DMS153 (cell line): Measurements from ENCODE around the gene ATP1A2.

Experiments used
- DNase-seq: peaks from one replicate; lab custom pipeline; 2025; lab: John Stamatoyannopoulos, UW

Gene ATP1A2

DNA sequence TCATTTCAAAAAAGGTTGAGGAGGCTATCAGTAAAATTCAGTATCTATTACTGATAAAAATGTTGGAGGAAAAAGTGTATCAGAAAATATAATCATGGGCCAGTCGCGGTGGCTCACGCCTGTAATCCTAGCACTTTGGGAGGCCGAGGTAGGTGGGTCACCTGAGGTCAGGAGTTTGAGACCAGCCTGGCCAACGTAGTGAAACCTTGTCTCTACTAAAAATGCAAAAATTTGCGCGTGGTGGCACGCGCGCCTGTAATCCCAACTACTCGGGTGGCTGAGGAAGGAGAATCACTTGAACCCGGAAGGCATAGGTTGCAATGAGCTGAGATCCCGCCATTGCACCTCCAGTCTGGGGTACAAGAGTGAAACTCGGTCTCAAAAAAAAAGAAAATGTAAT is 30.5 kb downstream of the ATP1A2 start:
- DNase-seq, result no peak

DNA sequence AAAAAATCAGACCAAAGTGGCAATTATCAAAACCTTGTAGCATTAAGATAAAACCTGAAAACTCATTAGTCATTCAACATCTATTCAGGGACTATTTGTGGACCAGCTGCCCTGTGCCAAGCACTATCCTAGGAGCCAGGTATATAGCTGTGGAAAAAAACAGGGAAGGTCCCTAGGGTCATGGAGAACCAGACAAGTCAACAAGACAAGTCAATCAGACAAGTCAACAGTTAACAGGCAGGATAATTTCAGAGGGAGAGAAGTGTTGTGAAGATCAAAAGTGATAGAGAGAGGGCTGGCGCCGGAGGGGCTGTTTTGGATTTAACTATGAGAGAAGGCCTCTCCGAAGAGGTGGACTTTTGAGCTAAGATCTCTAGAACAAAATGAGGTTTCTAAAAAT is 32.6 kb downstream of the ATP1A2 start:
- DNase-seq, result no peak

DNA sequence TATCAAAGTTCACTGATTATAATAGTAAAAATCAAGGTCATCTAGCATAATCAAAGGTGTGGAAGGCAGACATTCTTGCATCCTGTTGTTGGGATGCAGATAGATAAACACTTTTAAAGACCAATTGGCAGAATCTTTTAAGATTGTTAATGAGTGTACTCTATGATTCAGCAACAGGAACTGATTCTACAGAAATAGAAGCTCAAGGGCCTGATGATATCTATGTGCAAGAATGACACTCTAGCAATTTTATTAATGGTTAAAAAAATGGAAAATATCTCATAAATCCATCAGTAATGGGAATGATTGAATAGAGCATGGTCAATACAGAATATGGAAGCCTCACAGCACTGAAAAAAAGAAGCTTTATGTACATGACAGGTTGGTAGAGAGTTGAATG is 33.7 kb downstream of the ATP1A2 start:
- no peak for DNase-seq

DNA sequence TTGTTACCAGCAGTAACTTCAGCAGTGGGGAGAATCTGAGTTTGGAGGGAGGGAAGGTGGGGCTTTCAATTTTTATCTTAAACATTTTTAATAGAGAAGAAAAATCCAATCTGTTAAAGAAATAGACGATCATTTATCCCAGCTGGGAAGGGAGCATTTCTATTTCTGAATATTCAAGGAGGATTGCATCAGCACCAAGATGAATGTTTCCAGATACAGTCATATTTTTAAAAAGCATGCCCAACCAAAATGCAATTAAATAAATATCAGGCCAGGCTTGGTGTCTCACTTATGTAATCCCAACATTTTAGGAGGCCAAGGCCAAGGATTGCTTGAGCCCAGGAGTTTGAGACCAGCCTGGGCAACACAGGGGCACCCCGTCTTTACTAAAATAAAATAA is 34.2 kb downstream of the ATP1A2 start:
- DNase-seq, result no peak

DNA sequence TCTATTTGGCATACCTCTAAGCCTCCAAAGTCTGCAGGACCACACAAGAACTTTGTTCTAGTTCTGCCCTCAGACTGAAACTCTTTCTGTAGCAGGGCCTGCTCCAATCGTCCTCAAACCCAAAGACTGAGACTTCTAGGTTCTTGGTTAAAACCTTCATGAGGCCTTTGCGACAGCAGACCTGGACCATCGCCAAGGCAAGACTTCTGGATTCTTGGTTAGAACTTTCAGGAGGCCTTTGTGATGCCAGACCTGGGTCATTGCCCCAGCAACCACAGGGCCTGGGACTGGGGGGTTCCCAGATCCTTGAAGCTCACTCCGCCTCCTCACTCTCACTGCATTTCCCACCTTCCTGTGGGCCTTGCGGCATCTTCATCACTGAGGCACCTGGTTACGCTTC is 35.7 kb downstream of the ATP1A2 start, which contains the start of gene ATP1A4:
Gene ATP1A4, plus strand, starts transcription at position 301 of the 400 bp plus-strand sequence. CDS start 438 bp downstream, outside the sequence.
- DNase-seq, result no peak

DNA sequence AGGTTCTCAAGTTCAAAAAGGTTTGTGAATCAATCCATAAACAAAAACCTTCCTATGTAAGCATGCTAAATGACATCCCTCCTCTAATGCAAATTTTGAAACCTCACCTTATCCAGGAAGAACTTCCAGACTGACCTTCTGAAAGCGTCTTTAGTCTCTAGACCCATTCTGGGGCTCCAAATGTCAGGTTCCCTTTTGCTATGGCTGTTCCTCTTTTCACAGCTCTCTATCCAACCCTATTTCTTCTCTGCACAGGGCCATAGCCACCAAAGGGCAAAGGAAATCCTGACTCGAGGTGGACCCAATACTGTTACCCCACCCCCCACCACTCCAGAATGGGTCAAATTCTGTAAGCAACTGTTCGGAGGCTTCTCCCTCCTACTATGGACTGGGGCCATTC is 39.2 kb downstream of the ATP1A2 start:
- DNase-seq, result no peak

DNA sequence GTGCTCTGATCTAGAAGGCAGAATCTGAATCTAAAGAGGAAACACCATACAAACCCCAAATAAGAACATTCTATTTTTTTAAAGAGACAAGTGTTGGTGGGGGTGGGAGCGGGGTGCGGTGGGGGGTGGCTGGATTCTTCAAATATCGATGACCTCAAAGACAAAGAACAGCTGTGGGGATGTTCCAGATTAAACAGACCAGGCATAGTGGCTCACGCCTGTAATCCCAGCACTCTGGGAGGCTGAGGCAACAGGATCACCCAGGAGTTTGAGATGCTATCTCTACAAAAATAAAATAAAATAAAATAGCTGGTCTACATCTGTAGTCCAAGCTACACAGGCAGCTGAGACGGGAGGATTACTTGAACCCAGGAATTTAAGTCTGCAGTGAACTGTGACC is 40.8 kb downstream of the ATP1A2 start:
- no peak for DNase-seq

DNA sequence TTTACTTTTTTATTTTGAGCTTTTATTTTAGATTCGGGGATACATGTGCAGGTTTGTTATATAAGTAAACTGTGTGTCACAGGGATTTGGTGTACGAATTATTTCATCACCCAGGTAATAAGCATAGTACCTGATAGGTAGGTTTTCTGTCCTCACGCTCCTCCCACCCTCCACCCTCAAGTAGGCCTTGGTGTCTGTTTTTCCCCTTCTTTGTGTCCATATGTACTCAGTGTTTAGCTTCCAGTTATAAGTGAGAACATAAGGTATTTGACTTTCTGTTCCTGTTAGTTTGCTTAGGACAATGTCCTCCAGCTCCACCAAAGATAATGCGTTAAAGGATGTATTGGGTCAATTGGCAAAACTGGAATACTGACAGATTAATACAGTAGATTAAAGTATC is 41.6 kb downstream of the ATP1A2 start:
- DNase-seq, result no peak

DNA sequence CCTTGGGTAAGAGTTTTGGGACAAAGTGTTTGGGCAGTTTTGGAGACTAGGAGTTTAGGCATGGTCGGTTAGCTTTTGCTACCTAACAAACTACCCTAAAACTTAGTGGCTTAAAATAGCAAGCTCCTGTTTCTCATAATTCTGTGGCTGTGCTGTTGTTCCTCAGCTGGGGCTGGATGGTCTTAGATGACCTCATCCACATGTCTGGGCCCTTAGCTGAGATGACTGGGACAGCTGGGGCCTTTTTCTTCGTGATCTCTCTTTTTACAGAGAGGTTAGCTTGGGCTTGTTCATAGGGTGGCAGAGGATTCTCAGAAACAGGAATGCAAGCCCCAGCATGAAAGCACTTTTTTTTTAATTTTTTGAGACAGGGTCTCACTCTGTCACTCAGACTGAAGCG is 42.5 kb downstream of the ATP1A2 start:
- no peak for DNase-seq

DNA sequence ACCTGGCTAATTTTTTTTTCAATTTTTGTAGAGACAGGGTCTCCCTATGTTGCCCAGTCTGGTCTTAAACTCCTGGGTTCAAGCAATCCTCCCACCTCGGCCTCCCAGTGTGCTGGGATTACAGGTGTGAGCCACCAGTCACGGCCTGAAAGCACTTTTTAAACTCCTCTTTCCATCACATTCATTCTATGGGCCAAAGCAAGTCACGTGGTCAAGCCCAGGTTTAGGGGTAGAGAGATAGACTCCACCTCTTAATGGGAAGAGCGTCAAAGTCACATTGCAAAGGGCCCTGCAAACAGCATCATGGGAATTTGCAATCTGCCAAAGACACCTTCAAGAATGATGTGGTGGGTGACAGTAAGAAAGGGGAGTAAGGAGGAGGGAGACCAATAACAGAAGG is 43.0 kb downstream of the ATP1A2 start:
- no peak for DNase-seq

DNA sequence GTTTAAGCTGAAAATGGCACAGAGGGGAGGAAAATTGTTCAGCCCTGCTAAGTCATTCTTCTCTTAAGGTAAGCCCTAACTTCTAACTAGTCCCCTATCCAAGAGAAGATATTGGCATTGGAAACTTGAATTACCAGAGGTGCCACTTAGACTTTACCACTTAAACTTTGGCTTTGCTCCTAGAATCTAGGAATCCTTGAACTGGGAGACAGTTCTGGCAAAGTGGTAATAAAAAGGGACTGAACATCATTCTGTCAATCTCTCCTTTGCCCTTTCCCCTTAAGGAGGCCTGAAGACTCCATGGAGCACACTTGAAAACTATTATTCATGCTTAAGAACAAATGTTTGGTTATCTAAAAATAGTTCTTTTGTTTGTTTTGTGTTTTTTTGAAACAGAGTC is 44.3 kb downstream of the ATP1A2 start:
- no peak for DNase-seq

DNA sequence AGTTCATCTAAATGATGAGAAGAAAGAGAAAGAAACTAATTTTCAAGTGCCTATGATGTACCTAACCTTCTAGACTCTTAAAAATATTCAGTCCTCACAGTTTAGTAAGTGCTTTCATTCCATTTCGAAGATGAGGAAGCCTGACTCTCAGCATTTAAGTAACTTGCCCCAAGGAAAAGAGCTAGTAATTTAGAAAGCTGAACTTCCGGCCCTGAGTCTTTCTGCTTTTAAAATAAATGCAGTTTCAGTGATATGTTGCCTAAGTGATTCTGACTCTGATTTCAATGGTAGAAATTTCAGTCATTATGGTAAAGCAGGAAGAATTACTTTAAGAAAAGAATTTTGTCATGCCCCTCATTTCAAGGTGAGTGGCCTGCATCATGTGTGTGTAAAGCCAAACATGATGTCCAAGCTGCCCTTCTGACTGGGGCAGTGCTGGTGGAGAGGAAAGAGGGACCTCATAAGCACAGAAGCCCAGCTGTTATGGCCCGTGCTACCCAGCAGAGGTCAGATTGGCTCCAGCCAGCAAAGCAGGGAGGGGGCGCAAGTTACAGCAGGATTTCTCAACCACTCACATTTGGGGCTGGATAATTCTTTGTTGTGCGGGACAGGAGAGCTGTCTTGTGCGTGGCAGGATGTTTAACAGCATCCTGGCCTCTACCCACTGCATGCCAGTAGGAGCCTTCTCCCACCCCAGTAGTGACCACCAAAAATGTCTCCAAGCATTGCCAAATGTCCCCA is 46.6 kb downstream of the ATP1A2 start:
- no peak for DNase-seq

DNA sequence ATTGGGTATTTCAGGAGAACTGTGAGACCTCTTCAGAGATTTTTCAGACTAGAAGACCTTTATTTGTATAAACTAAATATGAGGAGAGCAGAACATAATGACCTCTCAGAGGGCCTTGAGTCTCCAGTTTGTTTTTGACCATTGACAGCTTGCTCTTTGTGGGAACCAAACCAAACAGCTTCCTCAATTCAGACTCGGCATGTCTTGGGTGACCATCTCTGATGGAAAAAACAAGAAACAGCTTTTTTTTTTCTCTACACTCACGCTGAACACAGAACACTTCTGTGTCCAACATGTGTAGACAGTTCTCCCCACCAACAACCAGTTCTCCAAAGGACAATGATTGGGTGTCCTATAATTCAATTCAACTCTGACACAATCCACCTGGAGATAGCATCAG is 47.4 kb downstream of the ATP1A2 start:
- DNase-seq, result no peak

DNA sequence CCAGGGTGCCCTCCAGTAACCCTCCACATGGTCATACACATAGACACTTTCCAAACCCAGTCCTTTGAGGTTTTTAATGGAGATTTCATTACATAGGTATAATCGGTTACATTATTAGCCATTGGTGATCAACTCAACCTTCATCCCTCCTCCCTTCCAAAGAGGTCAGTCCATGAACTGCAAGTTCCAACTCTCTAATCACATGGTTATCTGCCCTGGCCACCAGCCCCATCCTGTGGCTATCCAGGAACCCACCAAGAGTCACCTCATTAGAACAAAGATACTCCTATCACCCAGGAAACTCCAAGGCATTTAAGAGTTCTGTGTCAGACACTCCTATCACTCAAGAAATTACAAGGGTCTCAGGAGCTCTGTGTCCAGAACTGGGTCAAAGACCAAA is 48.1 kb downstream of the ATP1A2 start:
- no peak for DNase-seq

DNA sequence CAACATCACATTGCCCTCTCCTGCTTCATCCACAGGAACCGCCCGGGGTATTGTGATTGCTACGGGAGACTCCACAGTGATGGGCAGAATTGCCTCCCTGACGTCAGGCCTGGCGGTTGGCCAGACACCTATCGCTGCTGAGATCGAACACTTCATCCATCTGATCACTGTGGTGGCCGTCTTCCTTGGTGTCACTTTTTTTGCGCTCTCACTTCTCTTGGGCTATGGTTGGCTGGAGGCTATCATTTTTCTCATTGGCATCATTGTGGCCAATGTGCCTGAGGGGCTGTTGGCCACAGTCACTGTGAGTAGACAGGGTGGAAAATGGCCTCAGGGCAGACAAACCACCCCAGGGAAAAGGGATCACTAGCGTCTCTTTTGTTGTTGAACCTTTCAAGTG is 48.6 kb downstream of the ATP1A2 start:
- no peak for DNase-seq

DNA sequence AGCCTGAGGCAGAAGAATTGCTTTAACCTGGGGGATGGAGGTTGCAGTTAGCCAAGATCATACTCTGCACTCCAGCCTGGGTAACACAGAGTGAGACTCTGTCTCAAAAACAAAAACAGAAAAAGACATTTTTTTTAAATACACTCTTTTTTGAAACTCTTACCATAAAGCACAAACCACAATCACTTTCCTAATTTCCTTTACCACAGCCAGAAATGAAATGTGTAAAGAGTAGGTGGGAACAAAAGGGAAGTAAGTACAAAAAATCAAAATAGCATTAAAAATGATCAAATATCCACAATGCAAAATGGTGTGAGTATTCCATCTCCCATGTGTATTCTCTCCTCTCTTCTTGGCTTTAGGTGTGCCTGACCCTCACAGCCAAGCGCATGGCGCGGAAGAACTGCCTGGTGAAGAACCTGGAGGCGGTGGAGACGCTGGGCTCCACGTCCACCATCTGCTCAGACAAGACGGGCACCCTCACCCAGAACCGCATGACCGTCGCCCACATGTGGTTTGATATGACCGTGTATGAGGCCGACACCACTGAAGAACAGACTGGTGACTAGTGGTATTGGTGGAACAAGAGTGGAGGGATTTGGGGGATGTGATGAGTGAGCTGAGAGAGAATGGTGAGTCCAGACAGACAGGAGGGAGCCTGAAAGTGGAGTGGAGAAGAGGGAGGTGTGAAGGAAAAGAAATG is 50.8 kb downstream of the ATP1A2 start:
- DNase-seq, result no peak

DNA sequence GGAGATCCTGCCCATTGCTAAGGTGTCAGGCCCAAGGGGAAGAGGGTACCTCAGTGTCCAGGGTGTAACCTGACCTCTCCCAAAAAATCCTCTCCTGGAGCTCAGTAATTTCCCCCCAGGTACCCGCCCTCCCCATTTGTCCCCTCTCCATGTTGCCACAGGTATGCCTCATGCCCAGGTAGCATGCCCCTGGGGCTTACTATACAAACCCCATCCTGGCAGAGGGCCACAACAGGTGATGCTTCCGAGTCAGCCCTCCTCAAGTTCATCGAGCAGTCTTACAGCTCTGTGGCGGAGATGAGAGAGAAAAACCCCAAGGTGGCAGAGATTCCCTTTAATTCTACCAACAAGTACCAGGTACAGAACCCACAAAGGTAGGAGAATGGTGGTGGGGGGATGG is 51.5 kb downstream of the ATP1A2 start:
- DNase-seq, result no peak

DNA sequence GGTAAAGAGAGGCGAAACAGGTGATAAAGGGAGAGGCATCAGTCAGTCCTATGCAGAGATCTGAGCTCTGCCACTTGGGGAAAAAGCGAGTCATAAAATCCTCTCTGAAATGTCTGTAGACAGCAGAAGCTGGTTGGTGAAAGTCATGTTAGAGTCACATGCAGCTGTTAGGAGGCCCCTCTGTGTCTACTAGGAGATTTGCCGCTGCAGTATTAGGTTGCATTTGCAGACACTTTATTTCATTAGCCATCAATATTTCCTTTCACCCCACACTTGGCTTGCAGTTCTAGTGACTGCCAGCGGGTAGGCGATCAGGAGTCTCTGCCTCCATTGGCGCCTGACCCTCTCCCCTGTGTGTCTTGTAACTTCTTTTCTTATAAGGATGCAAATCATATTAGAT is 52.0 kb downstream of the ATP1A2 start:
- no peak for DNase-seq

DNA sequence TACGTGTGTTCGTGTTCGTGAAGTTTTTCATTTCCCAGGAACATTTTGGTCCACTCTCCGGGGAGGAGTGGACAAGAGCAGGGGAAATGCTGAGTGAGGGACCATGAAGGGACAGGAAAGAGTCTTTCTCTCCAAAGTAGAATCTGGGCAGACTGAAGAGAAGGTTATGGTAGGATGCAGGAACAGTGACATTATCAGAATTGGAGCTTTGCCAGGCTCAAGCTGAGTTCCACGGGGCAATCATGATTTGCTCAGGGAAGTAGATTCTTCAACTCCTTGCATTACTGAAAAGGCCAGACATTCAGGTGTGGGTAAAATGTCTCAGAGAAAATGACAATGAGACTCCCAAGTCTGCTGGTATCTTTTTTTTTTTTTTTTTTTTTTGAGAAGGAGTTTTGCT is 52.5 kb downstream of the ATP1A2 start:
- DNase-seq, result no peak

DNA sequence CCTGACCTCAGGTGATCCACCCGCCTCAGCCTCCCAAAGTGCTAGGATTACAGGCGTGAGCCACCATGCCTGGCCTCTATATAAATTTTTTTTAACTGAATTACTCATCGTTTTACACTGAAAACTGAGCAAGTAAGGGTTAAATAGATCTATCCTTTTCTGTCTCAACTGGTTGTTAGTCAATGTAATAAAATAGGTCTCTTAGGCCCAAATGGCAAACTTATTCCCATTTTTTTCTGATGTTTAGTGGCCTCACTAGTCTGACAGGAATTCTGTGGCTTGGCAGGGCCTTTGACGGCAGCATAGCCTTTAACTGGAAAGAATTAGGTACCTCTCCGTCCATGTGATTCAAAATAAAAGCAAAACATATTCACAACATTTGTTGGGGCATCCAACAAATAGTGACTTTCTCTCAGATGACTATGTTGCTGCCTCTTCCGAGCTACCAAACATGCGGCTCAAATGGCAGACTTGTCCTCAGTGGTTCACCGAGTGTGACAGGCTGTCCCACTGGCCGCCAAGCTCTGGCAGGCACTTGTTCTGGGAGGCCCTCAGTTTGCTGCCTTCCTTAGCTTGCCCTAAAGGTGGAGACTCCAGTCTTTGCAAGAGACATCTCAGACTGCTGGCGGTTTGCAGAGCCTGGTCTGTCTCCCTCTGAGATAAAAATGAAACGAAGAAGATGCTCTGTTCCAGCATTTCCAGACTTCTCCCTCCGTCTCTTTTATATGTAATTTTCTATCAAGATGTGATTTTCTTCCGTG is 53.2 kb downstream of the ATP1A2 start:
- DNase-seq, result no peak

DNA sequence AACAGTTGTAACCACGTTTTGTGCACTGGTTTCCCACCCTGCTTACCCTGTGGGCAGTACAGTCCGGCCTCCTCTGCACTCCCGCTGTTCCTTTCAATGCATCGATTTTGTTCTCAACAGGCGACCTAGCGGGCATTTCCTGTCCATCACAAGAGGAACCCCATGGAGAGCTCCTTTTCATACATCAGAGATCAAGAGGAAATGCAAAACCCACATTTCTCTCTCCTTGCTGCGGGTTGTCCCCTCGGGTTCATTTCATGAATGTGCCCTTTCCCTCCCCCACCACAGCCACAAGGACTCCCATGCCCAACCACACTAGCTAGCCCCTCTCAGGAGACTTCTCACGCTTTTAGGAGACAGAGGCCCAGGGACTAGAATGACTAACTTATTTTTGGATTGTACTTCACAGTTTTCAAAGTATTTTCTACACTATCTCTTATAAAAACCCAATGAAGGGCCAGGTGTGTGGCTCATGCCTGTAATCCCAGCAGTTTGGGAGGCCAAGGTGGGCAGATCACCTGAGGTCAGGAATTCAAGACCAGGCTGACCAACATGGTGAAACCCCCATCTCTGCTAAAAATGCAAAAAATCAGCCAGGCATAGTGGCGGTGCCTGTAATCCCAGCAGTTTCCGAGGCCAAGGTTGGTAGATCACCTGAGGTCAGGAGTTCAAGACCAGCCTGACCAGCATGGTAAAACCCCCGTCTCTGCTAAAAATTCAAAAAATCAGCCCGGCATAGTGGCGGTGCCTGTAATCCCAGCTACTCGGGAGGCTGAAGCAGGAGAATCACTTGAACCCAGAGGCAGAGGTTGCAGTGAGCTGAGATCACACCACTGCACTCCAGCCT is 54.2 kb downstream of the ATP1A2 start:
- DNase-seq, result peak; percentile 79

DNA sequence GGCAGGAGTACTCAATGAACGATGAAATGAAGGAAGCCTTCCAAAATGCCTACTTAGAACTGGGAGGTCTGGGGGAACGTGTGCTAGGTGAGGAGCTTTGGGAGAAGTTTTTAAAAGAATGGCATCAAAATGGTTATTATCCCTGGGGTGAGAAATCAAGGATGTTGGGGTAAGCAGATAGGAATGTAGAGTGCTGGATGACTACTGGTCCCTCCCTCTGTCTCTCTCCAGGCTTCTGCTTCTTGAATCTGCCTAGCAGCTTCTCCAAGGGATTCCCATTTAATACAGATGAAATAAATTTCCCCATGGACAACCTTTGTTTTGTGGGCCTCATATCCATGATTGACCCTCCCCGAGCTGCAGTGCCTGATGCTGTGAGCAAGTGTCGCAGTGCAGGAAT is 55.8 kb downstream of the ATP1A2 start:
- no peak for DNase-seq
